Activated T-helper 2 cell treated with anti-CD3 and anti-CD28 coated beads, Interferon-gamma antibody, Interleukin-2, Interleukin-4, amounts not matched to agents 10 μg/mL and 5 μg/mL and 100 μg/mL, durations not matched to agents 14 hours and 24 hours and 36 hours (primary cell): ENCODE measurements around the gene TPMT. TPM values are rescaled to one million over a fixed set of nuclear protein-coding genes. Genes with fewer than 3 reads are reported as not detected.

Experiments used
- DNase-seq: peaks from one replicate; pipeline ENCODE4 v3.0.0; 2021; ENCODE audit warnings: low spot score
- H3K27ac Mint-ChIP-seq: one replicate; pipeline ENCODE4 v1.8.0; 2021; ENCODE audit warnings: mixed read lengths
- H3K27me3 Mint-ChIP-seq: one replicate; pipeline ENCODE4 v1.8.0; 2021; ENCODE audit warnings: low read depth, mixed read lengths
- H3K36me3 Mint-ChIP-seq: one replicate; pipeline ENCODE4 v1.8.0; 2021; ENCODE audit warnings: low read depth, mixed read lengths
- H3K4me1 Mint-ChIP-seq: one replicate; pipeline ENCODE4 v1.8.0; 2021; ENCODE audit warnings: low read depth, mixed read lengths
- H3K4me3 Mint-ChIP-seq: one replicate; pipeline ENCODE4 v1.8.0; 2021; ENCODE audit warnings: low read depth, mild to moderate bottlenecking, moderate library complexity, mixed read lengths
- H3K9me3 Mint-ChIP-seq: one replicate; pipeline ENCODE4 v1.8.0; 2021; ENCODE audit warnings: mixed read lengths
- intact Hi-C: fragments of 100-400 bp; cut with micrococcal nuclease; formaldehyde crosslinking; loops from one replicate; pipeline ENCODE4 v1.15.1; 2023
- total RNA-seq: library from RNA; stranded (reverse); gene quantifications from 2 replicates; pipeline ENCODE4 v1.2.3, GENCODE V29; 2022

The TPMT gene
- total RNA-seq, 1 donor from 2014 or later = 5.2 TPM

GRCh38 chr6:18099511-18099910 is 55.4 kb downstream of the TPMT start:
- peaks cover 27% of the 10 kb centered on the region for H3K27me3 Mint-ChIP-seq
- H3K4me1 Mint-ChIP-seq = peaks cover 2% of the 10 kb centered on the region
- H3K9me3 Mint-ChIP-seq = no peaks in the 10 kb centered on the region
- no peak for DNase-seq
- H3K27ac Mint-ChIP-seq = no peak overlapping the region
- no peak overlapping the region for H3K4me3 Mint-ChIP-seq
- H3K36me3 Mint-ChIP-seq = no peaks in the 10 kb centered on the region
- intact Hi-C loops = no loop called here

GRCh38 chr6:18096423-18096822 is 58.5 kb downstream of the TPMT start:
- intact Hi-C loops = no loop called here
- no peaks in the 10 kb centered on the region for H3K9me3 Mint-ChIP-seq

GRCh38 chr6:18091382-18091781 is 63.5 kb downstream of the TPMT start:
- H3K36me3 Mint-ChIP-seq = no peaks in the 10 kb centered on the region
- H3K27me3 Mint-ChIP-seq = peaks cover 2% of the 10 kb centered on the region
- intact Hi-C loops = no loop called here
- H3K9me3 Mint-ChIP-seq = peaks cover 3% of the 10 kb centered on the region
- DNase-seq = no peak
- H3K4me1 Mint-ChIP-seq = no peaks in the 10 kb centered on the region
- H3K4me3 Mint-ChIP-seq = no peak overlapping the region
- no peak overlapping the region for H3K27ac Mint-ChIP-seq

More at GRCh38 chr6:18096423-18096822, 58.5 kb downstream of the TPMT start:
- Mint-ChIP-seq H3K27me3 (peaks cover 14% of the 10 kb centered on the region), H3K36me3 (no peaks in the 10 kb centered on the region), H3K27ac (no peak overlapping the region), H3K4me1 (peaks cover 2% of the 10 kb centered on the region), H3K4me3 (no peak overlapping the region)
- no peak for DNase-seq

GRCh38 chr6:18090349-18090786 is 64.5 kb downstream of the TPMT start:
- Mint-ChIP-seq H3K9me3 (peaks cover 3% of the 10 kb centered on the region), H3K27me3 (peaks cover 3% of the 10 kb centered on the region), H3K4me3 (no peak overlapping the region), H3K36me3 (no peaks in the 10 kb centered on the region), H3K27ac (no peak overlapping the region), H3K4me1 (no peaks in the 10 kb centered on the region)
- intact Hi-C loops = no loop called here
- no peak for DNase-seq

- H3K4me1 Mint-ChIP-seq = no peaks in the 10 kb centered on the region
- peaks cover 3% of the 10 kb centered on the region for H3K9me3 Mint-ChIP-seq
- DNase-seq = no peak
- H3K4me3 Mint-ChIP-seq = no peak overlapping the region
- peaks cover 8% of the 10 kb centered on the region for H3K27me3 Mint-ChIP-seq
- no peak overlapping the region for H3K27ac Mint-ChIP-seq
- intact Hi-C loops = no loop called here
- no peaks in the 10 kb centered on the region for H3K36me3 Mint-ChIP-seq
These were observed 66.2 kb downstream of the TPMT start for GRCh38 chr6:18088419-18089296.

GRCh38 chr6:18087396-18088165 is 67.3 kb downstream of the TPMT start:
- DNase-seq = no peak
- Mint-ChIP-seq H3K27ac (no peak overlapping the region), H3K36me3 (no peaks in the 10 kb centered on the region), H3K9me3 (peaks cover 3% of the 10 kb centered on the region), H3K4me1 (no peaks in the 10 kb centered on the region), H3K4me3 (no peak overlapping the region), H3K27me3 (peaks cover 6% of the 10 kb centered on the region)
- intact Hi-C loops = no loop called here

GRCh38 chr6:18081025-18081668 is 73.7 kb downstream of the TPMT start:
- peaks cover 8% of the 10 kb centered on the region for H3K27me3 Mint-ChIP-seq
- no peak for DNase-seq
- no peaks in the 10 kb centered on the region for H3K4me1 Mint-ChIP-seq
- H3K9me3 Mint-ChIP-seq = peaks cover 7% of the 10 kb centered on the region
- H3K4me3 Mint-ChIP-seq = no peak overlapping the region
- no peaks in the 10 kb centered on the region for H3K36me3 Mint-ChIP-seq
- intact Hi-C loops = no loop called here
- H3K27ac Mint-ChIP-seq = no peak overlapping the region

GRCh38 chr6:18080544-18080943 is 74.3 kb downstream of the TPMT start:
- H3K36me3 Mint-ChIP-seq = no peaks in the 10 kb centered on the region
- H3K27me3 Mint-ChIP-seq = peaks cover 8% of the 10 kb centered on the region
- no peaks in the 10 kb centered on the region for H3K4me1 Mint-ChIP-seq
- DNase-seq = no peak
- H3K4me3 Mint-ChIP-seq = no peak overlapping the region
- peaks cover 11% of the 10 kb centered on the region for H3K9me3 Mint-ChIP-seq
- intact Hi-C loops = no loop called here
- no peak overlapping the region for H3K27ac Mint-ChIP-seq

- Mint-ChIP-seq H3K27me3 (peaks cover 2% of the 10 kb centered on the region), H3K4me3 (no peak overlapping the region), H3K9me3 (peaks cover 19% of the 10 kb centered on the region), H3K4me1 (no peaks in the 10 kb centered on the region), H3K27ac (no peak overlapping the region), H3K36me3 (no peaks in the 10 kb centered on the region)
- DNase-seq = no peak
- intact Hi-C loops = no loop called here
These were observed 76.0 kb downstream of the TPMT start for GRCh38 chr6:18078866-18079265.

Other genes with a start within 250 kb of the TPMT start
- gene KIF13A, start 167.4 kb downstream of the TPMT start, total RNA-seq = 0.48 TPM in 1 of 2 replicates, not detected in the other
- 0.23 and 0.43 TPM in 2 replicates for gene NHLRC1, start 32.4 kb downstream of the TPMT start, total RNA-seq
- gene KDM1B, start 345 bp upstream of the TPMT start, total RNA-seq = 9.7 and 9.9 TPM in 2 replicates
- gene DEK, start 109.5 kb upstream of the TPMT start, total RNA-seq = 182 and 198 TPM in 2 replicates
- 4.0 and 5.7 TPM in 2 replicates for gene RNF144B, start 232.3 kb upstream of the TPMT start, total RNA-seq